NCI-H2196 (cell line): ENCODE results near the gene FKBP1A.
A peak's percentile ranks its signal among the peaks of the same experiment; 100 is the strongest.
"Not testable (repeated sequence)": the region's sequence is repeated elsewhere in the genome, so short reads cannot be mapped to it uniquely, and the experiment has no call there.

Source experiments
- DNase-seq: peaks from one replicate; lab custom pipeline; 2025; ENCODE audit not compliant: unreplicated experiment; lab: John Stamatoyannopoulos, UW

The FKBP1A gene

DNA sequence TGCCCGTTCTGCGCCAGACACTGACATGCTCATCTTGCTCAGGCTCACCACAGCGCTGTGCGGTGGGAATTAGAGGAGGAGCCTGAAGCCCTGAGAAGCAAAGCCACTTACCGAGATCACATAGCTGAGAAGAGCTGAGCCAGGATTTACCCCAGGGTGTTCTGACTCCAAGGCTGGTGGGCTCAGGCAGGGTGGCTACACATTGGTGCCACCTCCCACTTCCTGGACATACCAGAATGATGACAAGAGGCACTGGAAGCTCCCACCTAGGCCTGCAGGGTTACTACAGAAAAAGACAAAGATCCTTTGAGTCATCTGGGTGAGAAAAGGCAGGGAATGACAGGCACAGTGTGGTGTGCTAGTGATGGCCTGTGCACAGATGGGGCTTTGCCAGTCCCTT is 24.4 kb upstream of the FKBP1A start:
- DNase-seq = no peak

GRCh38 chr20:1415667-1416468 is 23.0 kb upstream of the FKBP1A start:
- no peak for DNase-seq

DNA sequence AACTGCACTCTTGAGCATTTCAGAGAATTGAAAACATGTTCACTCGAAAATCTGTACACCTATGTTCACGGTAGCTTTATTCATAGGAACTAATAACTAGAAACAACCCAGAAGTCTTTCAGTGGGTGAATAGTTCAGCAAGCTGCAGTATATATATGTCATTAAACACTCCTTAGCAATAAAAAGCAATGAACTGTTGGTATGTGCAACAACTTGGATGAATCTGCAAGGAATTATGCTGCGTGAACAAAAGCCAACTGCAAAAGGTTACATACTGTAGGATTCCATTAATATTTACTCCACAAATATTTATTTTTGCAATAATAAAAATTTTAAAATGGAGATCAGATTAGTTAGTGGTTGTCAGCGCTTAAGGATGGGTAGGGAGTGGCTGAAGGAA is 22.1 kb upstream of the FKBP1A start:
- DNase-seq = no peak

GRCh38 chr20:1405801-1406200 is 12.9 kb upstream of the FKBP1A start:
- DNase-seq = no peak

DNA sequence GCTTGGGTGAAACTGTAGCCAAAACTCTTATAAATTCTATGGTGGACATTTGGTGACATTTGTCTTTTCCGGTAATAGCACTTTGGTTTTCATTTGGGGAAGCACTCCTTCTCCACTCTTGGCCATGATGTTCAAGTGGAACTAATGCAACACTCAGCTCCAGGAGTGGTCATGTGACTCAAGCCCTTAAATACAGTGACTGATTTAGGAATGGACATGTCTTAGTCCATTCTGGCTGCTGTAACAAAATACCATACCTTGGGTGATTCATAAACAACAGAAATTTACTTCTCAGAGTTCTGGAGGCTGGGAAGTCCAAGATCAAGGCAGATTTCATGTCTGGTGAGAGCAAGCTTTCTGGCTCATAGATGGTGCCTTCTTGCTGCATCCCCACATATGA is 10.8 kb upstream of the FKBP1A start:
- DNase-seq = no peak

GRCh38 chr20:1402149-1402548 is 9.3 kb upstream of the FKBP1A start:
- no peak for DNase-seq

DNA sequence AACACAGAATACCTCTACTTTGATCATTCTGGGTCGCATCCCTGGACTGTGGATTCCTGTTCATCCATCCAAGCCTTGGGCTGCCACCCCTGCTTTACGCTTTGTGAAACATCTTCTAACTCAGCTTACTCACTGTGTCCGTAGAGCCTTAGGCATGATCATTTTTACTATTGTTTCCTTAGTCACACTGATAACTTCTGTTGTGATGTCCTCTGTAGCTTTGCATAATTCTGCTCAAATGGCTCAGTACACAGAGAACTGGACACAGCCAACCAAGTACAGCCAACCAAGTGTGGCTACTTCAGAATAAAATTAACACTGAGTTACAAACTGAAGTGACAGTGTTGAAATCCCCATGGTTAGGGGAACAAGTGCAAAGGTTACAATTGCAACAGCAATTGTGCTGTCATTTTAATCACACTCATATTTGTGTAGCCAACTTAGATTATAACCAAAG is 8.6 kb upstream of the FKBP1A start:
- DNase-seq = no peak

GRCh38 chr20:1399678-1400366 is 7.0 kb upstream of the FKBP1A start:
- peak; percentile 23 for DNase-seq

- not testable (repeated sequence) for DNase-seq
These were observed 5.3 kb upstream of the FKBP1A start for GRCh38 chr20:1398185-1398584.

GRCh38 chr20:1397710-1398109 is 4.9 kb upstream of the FKBP1A start:
- no peak for DNase-seq

DNA sequence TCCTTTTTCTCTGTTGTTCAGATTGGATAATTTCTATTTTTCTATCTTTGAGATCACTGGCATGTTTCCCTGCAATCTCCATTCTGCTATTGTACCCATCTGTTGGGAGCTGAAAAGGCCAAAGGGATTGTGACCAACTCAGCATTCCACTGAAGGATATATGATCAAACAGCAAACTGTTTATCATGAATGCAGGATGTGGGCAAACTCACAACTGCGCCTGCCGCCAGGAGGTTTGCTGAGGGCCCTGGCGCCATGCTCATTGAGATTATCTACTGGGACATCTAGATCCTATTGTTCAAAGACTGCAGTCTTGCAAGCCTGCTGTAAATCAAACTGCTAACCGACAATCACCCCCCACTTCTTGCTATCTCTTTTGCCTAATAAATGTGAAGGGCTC is 3.8 kb upstream of the FKBP1A start:
- DNase-seq = no peak

DNA sequence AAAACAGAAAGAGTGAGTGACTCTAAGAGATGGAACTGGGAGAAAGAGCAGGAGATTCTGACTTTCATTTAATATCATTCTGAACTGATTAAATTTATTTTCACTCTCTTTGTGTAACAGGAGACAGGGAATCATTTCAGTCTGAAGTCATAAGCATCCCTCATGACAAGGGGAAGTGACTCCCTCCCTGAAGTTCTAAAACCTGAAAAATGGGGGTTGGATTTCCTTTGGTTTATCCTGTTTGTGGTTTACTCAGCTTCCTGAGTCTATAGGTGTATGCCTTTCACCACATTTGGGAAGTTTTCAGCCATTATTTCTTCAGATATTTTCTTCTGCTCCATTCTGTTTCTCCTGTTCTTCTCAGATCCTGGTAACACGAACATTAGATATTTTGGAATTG is 3.4 kb upstream of the FKBP1A start:
- no peak for DNase-seq

DNA sequence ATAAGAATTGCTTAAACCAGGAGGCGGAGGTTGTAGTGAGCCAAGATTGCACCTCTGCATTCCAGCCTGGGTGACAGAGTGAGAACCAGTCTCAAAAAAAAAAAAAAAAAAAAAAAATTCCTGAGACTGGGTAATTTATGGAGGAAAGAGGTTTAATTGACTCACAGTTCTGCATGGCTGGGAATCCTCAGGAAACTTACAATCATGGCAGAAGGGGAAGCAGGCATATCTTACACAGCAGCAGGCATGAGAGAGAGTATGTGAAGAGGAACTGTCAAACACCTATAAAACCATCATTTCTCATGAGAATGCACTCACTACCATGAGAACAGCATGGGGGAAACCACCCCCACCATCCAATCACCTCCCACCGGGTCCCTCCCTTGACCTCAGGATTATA is 1.8 kb upstream of the FKBP1A start:
- DNase-seq = no peak

- no peak for DNase-seq
These were observed 641 bp upstream of the FKBP1A start for GRCh38 chr20:1393507-1393882.

DNA sequence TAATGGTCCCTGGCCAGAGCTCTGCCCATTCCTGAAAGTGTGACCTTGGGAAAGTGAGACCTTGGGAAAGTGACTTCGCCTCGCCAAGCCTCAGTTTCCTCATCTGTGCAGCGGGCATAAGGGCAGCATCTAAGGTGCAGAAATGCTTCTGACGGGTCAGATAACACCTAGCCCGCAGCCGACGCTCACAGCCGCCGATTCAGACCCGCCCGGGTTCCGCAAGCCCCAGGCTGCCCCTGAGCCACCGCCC is 486 bp downstream of the FKBP1A start:
- no peak for DNase-seq

DNA sequence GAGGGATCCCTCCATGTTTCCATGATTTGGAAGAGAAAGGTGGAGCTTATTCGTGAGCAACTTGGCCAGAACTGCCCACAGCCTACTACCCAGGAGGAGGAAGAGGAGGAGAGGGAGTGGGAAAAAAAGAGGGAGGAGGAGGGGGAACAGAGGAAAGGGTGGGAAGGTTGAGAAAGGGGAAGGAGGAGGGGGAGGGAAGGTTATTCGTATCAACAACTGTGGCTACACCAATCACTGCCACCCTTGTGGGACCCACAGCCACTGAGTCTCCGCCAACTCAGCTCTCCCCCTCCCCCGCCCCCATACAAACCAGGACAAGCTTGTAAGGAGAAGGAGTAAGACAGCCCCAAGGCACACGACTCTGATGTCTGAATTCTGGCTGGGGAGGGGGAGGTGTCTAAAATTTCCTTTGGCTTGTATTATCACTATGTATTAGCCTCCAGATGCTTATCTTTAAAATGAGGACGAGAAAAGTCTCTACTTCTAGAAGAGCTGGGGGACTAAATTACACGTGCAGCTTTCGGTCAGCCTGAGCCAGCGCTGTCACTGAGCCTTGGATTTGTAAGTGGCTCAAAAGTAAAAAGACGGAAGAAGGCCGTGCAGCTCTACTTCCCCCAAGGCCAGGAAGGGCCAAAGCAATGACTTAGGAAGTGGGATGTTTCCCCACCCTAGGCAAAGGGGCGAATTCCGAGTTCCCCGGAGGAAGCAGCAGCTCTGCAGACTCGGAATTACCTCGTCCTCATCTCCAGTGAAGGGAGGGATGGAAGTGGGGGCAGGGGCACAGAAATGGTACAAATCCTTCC is 1.0 kb downstream of the FKBP1A start:
- no peak for DNase-seq

- DNase-seq = no peak
These were observed 2.1 kb downstream of the FKBP1A start for GRCh38 chr20:1390581-1391403.

GRCh38 chr20:1389703-1390580 is 2.9 kb downstream of the FKBP1A start:
- peak; percentile 27 for DNase-seq

DNA sequence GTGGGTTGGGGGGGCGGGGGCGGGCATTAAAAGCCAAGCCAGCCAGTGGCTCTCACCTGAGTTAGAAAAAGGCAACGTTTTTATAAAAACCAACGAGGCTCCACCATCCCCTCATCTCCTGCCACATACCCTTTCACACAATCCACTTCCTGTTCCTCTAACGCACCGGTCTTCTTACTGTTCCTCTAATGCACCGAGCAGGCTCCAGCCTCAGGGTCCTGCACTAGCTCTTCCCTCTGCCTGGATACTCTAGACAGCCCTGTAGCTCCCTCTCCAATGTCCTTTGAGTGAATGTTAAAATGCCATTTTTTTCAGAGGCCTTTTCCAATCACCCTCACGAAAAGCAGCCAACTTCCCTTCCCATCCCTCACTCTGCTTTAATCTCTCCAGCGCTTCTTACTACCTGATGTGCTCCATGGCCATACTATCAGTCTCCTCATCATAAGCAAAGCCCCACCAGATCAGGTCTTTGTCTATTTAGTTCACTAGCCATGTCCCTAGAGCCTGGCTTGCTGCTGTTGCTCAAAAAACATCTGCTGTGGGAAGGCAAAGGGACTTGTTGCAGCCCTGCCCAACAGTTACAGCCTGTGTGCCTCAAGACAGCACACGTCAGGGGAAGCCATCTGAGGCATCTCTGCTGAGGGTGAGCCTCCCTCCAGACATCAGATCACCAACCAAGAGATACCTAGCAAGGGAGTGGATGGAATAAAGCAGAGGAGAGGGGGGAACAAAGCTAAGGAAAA is 3.9 kb downstream of the FKBP1A start:
- DNase-seq = no peak

GRCh38 chr20:1388253-1388652 is 4.6 kb downstream of the FKBP1A start:
- DNase-seq = no peak
